HL-60 (cell line): ENCODE data around the gene ROBO1.

Experiments used
- DNase-seq, 2 experiments: peaks; one replicate each; pipeline ENCODE4 v3.0.0-alpha.2; 2010 to 2020; ENCODE audit warnings: low read depth in 1 of 2, low spot score in 1 of 2
- H3K27ac ChIP-seq: fragments of 250-450 bp; sonication (Bioruptor Pico); replicated peaks from 2 replicates; pipeline ENCODE4 v1.5.1; 2020; ENCODE audit warnings: mild to moderate bottlenecking, moderate library complexity
- H3K27me3 ChIP-seq: fragments of 250-450 bp; sonication (Bioruptor Pico); 2 replicates; pipeline ENCODE4 v1.5.1; 2021; ENCODE audit warnings: mild to moderate bottlenecking, moderate library complexity; ENCODE audit not compliant: insufficient read depth, poor library complexity, severe bottlenecking
- H3K4me3 ChIP-seq: replicated peaks from 2 replicates; pipeline ENCODE4 v1.5.1; 2011; ENCODE audit warnings: mild to moderate bottlenecking, control low read depth, low read length; ENCODE audit not compliant: insufficient read depth
- CTCF ChIP-seq: IDR thresholded peaks from one replicate; pipeline ENCODE4 v1.5.1; 2011; ENCODE audit warnings: low read length, control low read depth, inconsistent platforms; ENCODE audit not compliant: insufficient read depth
- GABPA ChIP-seq: IDR thresholded peaks from 2 replicates; pipeline ENCODE4 v1.6.1; 2012; ENCODE audit warnings: low read depth
- POLR2AphosphoS5 ChIP-seq: IDR thresholded peaks from 2 replicates; pipeline ENCODE4 v1.6.1; 2012; ENCODE audit warnings: low read depth
- REST ChIP-seq: IDR thresholded peaks from 2 replicates; pipeline ENCODE4 v1.6.1; 2012; ENCODE audit warnings: low read depth; ENCODE audit not compliant: insufficient replicate concordance
- SPI1 ChIP-seq: IDR thresholded peaks from 2 replicates; pipeline ENCODE4 v1.6.1; 2012; ENCODE audit warnings: low read depth, mild to moderate bottlenecking, borderline replicate concordance

ROBO1 gene

GRCh38 chr3:79012530-79012913 is 755.3 kb downstream of the ROBO1 start:
- no peak for DNase-seq
- TF ChIP-seq REST (no peak), GABPA (no peak), SPI1 (no peak), POLR2AphosphoS5 (no peak), CTCF (no peak)
- peaks cover 9% of the 10 kb centered on the region for H3K27me3 ChIP-seq
- H3K4me3 ChIP-seq, result no peak overlapping the region
- H3K27ac ChIP-seq, result no peak overlapping the region

GRCh38 chr3:79011821-79012529 is 755.8 kb downstream of the ROBO1 start:
- TF ChIP-seq CTCF, result no peak

GRCh38 chr3:79009861-79010260 is 757.9 kb downstream of the ROBO1 start:
- DNase-seq, result no peak
- no peak overlapping the region for H3K27ac ChIP-seq
- no peak overlapping the region for H3K4me3 ChIP-seq
- H3K27me3 ChIP-seq, result no peaks in the 10 kb centered on the region
- no peak for TF ChIP-seq REST
- no peak for TF ChIP-seq GABPA
- TF ChIP-seq POLR2AphosphoS5, result no peak
- TF ChIP-seq CTCF, result no peak
- no peak for TF ChIP-seq SPI1

More at GRCh38 chr3:79011821-79012529, 755.8 kb downstream of the ROBO1 start:
- Histone ChIP-seq H3K27me3 (peaks cover 5% of the 10 kb centered on the region), H3K4me3 (no peak overlapping the region), H3K27ac (no peak overlapping the region)
- no peak for DNase-seq

- no peak for TF ChIP-seq CTCF
- no peaks in the 10 kb centered on the region for H3K27me3 ChIP-seq
- DNase-seq, result no peak
Observed at GRCh38 chr3:79006077-79006476, 761.7 kb downstream of the ROBO1 start.

More at GRCh38 chr3:79006077-79006476, 761.7 kb downstream of the ROBO1 start:
- Histone ChIP-seq H3K27ac (no peak overlapping the region), H3K4me3 (no peak overlapping the region)
